NOMO-1 (cell line): Measurements from ENCODE around the gene THSD4.
"Not testable (repeated sequence)": the region's sequence is repeated elsewhere in the genome, so short reads cannot be mapped to it uniquely, and the experiment has no call there.

Experiments
- DNase-seq, 2 experiments: peaks; one replicate each; lab custom pipeline; 2025; ENCODE audit not compliant: unreplicated experiment in 2 of 2; lab: John Stamatoyannopoulos, UW

THSD4 gene

GRCh38 chr15:71396536-71397125 lies 281.4 kb downstream of the THSD4 start:
- DNase-seq, result no peak

GRCh38 chr15:71397377-71397776 lies 282.1 kb downstream of the THSD4 start:
- DNase-seq, result no peak

GRCh38 chr15:71400294-71400693 lies 285.0 kb downstream of the THSD4 start:
- no peak for DNase-seq

GRCh38 chr15:71401728-71402127 lies 286.5 kb downstream of the THSD4 start:
- DNase-seq, result not testable (repeated sequence)

GRCh38 chr15:71409541-71409940 lies 294.3 kb downstream of the THSD4 start:
- no peak for DNase-seq

GRCh38 chr15:71410347-71410746 lies 295.1 kb downstream of the THSD4 start:
- no peak for DNase-seq

GRCh38 chr15:71411538-71412482 lies 296.5 kb downstream of the THSD4 start:
- no peak for DNase-seq

GRCh38 chr15:71413419-71413818 lies 298.1 kb downstream of the THSD4 start:
- DNase-seq, result no peak

GRCh38 chr15:71414853-71415252 lies 299.6 kb downstream of the THSD4 start:
- no peak for DNase-seq

- no peak for DNase-seq
These were observed 307.4 kb downstream of the THSD4 start for GRCh38 chr15:71422530-71423259.

- no peak for DNase-seq
These were observed 309.5 kb downstream of the THSD4 start for GRCh38 chr15:71424765-71425164.

GRCh38 chr15:71425388-71425787 lies 310.1 kb downstream of the THSD4 start:
- DNase-seq, result no peak

GRCh38 chr15:71426792-71427191 lies 311.5 kb downstream of the THSD4 start:
- DNase-seq, result no peak

GRCh38 chr15:71430782-71431181 lies 315.5 kb downstream of the THSD4 start:
- no peak for DNase-seq

GRCh38 chr15:71431343-71432336 lies 316.4 kb downstream of the THSD4 start:
- no peak for DNase-seq

GRCh38 chr15:71433402-71433801 lies 318.1 kb downstream of the THSD4 start:
- no peak for DNase-seq

- DNase-seq, result no peak
These were observed 319.5 kb downstream of the THSD4 start for GRCh38 chr15:71434774-71435173.

- DNase-seq, result no peak
These were observed 320.3 kb downstream of the THSD4 start for GRCh38 chr15:71435552-71435951.

- DNase-seq, result no peak
These were observed 321.6 kb downstream of the THSD4 start for GRCh38 chr15:71436854-71437253.

GRCh38 chr15:71437404-71437803 lies 322.1 kb downstream of the THSD4 start:
- DNase-seq, result no peak
